Stimulated activated CD4-positive, alpha-beta T cell treated with anti-CD3 and anti-CD28 coated beads, Interleukin-2, amount 100 ng/mL, for 48 hours (primary cell): ENCODE measurements around the gene EFCAB14.
"Not testable (repeated sequence)": the region's sequence is repeated elsewhere in the genome, so short reads cannot be mapped to it uniquely, and the experiment has no call there.

Source experiments
- DNase-seq, 2 donors: peaks; one replicate each; pipeline ENCODE4 v3.0.0-alpha.2; 2020

EFCAB14 gene, protein sequence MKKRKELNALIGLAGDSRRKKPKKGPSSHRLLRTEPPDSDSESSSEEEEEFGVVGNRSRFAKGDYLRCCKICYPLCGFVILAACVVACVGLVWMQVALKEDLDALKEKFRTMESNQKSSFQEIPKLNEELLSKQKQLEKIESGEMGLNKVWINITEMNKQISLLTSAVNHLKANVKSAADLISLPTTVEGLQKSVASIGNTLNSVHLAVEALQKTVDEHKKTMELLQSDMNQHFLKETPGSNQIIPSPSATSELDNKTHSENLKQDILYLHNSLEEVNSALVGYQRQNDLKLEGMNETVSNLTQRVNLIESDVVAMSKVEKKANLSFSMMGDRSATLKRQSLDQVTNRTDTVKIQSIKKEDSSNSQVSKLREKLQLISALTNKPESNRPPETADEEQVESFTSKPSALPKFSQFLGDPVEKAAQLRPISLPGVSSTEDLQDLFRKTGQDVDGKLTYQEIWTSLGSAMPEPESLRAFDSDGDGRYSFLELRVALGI

DNA sequence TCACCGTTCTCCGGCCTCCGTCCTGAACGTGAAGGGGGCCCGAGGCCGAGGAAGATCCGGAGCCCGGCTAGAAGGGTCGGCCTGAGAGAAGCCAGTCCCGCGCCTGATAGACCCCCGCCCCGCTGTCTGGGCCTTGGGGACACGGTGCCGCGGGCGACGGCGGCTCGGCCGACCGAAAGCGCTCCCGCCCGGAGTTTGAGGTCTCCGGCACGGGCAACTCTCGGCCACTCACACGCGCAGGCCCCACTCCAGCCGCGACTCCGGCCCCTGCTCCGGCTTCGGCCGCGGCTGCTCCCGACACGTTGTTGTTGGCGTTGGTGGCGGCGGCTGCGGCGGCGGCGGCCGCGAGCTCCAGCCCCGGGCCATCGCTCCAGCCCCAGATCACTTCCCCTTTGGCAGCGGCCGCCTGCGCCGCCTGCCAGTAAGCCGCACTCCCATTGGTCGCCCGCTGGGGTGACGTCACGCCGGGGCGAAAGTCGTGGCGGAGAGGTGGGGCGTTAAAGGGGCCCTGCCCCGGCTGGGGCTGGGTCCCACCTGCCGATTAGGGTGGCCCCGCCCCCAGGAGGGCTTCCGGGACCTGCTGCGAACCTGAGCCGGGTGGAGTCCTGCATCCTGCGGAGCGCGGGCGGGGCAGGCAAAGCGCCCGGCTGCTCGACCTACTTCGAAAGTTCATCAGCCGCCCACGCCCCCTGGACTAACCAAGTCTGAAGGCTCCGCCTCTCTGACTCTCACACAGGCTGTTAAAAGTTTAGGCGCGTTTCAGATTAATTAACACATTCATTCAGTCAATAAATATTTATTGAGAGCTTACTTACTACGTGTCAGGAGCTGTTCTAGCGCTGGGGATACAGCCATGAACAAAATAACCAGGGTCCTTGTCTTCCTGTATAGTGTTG lies at the start of gene EFCAB14:
Gene EFCAB14 (minus strand): TSS at position 388 of the 896 bp plus-strand sequence. CDS start 1,027 bp downstream, outside the sequence.
- DNase-seq: peak; percentile 99

DNA sequence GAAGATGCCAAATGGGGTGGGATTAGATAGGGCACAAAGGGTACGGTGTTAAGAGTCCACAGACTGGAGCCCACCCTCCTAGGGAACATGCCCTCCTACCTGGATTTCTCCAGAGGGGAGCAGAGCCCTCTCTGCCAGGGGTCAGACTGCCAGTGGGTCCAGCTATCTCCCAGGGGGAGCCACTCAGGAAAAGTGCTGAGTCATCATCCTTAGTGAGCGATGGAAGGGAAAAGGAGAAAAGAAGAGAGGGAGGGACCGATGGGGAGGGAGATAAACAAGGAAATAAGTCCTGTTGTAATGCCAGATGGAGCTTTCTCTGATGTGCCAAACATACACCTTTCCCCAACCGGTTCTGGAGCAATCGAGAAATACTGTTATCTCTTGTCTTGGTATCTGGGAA lies 49.5 kb upstream of the EFCAB14 start:
- DNase-seq: no peak

DNA sequence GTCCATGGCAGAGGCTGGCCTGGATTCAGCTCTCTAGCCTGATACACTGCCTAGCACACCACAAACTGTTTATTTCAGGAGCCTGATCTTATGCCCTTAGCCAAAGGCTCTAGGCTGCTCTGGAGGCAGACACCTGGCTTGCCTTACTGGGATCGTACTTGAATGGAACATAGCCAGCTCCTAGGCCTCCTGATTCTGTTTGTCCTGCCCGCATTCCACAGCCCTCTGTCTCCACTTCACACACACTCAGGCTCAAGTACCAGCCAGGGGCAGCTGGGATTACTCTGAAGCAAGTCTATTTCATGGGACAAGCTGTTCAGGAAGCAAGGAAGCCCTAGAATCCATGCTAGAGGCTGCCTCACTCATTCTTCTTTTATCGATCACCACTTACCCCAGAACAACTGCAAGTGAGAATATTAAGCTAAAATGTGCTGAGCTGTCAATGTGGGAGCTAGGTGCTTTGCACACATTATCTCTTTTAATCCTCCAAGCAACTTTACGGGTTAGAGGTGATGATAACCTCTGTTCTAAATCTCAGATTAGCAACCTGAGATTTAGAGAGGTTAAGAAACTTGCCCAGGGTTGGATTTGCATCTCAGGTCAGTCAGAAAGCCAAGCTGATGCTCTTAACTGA lies 48.9 kb upstream of the EFCAB14 start:
- DNase-seq: no peak

DNA sequence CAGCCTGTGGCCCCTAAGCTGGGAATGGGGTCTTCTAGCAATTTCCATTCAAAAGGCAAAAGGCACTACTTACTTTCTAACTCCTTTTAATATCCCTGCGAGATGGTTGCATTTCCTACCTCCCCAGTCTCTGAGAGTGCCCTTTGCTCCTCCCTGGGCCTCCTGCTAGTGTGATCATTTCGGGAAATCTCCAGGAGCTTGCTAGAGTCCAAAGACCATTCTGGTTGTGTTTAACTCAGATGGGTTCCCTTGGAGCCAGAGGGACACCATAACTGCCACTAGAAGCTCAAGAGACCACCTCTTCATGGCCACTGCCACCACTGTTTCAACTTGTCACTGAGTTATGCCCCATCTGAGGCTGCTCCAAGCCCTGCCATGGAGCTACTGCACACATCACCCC lies 45.5 kb upstream of the EFCAB14 start:
- no peak for DNase-seq

DNA sequence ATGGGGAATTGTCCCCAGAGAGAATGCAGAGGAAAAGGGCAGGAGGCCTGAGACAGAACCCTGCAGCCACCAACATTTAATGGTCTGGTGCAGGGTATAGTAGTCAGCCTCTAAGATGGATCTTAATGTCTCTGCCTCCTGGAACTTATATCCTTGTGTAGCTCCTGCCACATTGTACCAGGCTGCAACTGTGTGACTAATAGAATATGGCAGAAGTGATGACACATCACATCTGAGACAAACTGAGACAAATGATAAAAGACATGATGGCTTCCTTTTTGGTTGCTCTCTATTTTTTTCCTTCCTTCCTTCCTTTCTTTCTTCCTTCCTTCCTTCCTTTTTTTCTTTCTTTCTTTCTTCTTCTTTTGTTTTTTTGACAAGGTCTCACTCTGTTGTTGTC lies 42.8 kb upstream of the EFCAB14 start:
- no peak for DNase-seq

DNA sequence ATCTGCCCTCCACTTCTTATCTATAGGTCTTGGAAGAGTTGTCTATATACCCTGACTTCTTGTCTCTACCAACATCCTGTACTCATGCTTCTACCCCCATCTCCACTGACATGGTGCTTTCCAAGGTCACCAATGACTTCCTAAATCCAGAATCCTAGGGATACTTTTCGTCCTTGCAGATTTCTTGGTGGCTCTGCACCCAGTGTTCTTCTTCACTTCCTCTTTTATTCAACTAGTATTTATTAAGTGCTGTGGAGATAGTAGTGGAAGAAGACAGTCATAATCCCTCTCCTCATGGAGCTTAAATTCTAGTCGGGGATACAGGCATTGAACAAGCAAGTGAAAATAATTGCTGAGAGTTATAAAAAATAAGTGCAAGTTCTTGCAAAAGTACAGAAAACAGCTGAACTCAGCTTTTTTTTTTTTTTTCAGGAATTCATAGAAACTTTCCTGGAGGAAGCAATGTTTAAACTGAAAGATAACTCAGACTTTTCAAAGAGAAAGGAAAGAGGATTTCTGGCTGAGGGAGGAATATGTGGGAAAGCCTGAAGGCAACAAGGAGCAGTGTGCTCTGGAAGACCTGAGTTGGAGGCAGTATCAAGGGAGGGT lies 41.7 kb upstream of the EFCAB14 start:
- DNase-seq: no peak

DNA sequence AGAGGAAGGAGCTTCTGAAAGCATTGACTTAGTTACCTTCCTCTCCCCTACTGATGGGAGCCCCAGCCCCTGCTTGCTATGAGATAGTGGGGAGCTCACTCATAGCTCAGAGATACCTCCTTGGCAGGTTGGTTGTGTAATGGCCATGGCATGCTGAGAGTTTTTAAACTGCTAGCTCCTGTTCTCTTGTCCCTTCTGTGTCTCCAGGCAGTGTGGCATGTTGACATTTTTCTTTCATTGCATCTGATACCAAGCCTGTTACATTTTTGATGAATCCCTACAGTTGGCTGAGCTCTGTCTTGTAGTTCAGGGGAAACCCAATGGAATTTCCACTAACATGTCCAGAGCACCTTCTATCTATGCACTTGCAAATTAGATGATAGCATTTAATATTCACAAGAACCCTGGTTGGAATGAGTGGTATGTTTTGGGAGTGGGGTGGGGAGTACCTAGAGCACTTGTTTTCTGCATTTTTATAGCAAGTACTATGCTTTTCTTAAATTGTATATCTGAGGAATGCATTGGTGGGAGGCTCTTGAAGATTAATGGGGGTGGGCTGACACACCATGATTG lies 39.1 kb upstream of the EFCAB14 start:
- no peak for DNase-seq

DNA sequence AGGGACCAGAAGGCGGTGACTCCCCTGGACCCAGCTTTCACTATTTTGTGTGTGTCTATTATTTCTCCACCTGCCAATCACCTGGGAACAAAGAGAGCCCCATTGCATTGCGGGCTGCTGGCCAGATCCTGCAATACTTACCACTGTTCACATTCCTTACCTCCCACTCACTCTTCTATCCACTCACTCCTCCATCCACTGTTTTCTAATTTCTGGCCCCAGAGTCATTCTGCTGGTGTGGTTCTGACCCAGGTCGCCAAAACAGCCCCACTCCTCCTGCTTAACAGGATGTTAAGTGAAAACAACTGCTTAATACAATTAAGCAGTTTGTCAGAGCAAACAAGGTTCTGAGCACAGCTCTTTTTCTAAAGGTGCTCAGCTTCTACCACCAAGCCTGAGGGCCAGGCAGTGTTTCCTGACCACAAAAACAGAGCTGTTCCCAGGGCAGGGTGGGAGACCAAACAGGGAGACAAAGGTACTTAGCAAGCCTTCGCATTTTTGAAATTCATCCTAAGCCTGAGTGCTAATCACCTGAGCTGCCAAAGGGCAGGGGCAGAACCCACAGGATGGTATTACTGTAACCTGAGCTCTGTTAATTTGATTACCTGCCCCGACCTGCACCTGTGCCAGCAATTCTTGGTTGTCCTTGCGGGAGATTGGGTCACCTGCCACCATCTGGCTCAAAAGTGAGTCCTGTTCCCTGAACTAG lies 38.5 kb upstream of the EFCAB14 start:
- no peak for DNase-seq

DNA sequence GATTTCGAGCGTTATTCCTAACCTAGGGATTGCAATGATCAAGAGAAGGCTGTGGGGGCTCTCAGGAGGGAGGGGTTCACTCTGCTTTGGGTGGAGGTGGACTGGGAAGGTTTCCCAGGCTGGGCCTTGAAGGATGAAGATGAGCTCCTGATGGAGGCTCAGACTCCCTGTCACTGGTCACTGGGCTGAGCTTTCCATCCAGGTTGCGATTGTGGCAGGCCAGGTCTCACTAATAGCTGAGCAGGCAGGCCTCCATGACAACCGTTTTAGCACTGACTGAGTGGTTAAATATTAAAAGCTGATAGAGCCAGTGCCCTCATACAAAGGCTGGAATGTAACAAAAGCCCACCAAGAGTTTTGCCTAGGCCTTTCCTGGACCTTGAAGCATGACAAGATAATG lies 36.2 kb upstream of the EFCAB14 start:
- DNase-seq: no peak

DNA sequence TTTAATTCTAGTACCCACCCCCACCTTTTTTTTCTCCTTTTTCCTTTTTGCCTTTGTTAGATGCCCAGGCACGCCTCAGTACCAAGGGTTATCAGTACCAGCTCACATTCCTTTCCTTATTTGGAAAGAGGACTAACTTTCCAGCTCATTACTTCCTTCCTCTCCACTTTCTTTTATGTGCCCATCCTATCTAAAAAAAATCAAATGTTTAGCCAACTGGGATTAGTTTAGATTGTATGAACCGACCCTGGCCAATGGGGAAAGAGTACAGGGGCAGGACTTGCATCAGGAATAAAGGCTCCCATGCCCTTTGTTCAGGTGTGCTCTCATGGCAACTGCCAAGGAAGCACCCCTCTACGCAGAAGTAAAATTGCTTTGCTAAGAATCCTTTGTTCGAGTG lies 35.8 kb upstream of the EFCAB14 start:
- not testable (repeated sequence) for DNase-seq

DNA sequence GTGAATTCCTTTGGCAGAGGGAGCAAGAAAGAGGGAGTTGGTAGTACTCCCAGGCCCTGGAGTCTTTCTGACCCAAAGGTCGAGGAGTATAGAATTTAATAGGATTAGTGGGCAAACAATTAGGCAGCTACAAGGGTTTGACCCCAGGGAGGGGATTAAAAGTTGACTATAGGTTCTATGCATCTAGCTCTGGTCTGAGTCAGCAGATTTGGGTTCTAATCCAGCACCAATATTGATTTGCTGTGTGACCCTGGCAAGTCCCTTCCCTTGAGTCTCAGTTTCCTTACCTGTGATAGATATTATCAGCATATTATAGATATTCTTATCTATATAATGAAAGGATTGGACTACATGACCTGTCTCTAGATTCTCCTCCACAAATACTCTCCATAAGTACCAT lies 35.1 kb upstream of the EFCAB14 start:
- no peak for DNase-seq

DNA sequence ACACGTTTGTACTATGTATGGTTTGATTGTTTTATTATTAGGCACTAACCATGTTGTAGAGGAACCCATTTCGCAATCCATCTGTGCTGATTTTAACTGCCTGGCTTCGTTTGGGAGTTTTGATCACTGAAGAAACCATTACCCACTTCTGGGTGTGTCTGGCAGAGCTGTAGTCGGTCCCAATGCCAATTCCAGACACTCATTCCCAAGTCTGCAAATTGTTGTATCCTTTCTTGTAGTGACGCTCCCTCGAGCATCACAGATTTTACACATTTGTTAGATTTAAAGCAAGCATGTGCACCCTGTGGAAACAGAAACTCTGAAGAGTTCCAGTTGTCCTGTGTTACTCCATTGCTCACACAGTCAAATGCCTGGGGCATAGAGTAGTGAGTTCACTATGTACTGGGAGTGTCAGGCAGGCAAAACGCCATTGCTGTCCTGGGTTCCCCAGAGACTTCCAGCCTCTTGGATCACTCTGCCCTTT lies 31.0 kb upstream of the EFCAB14 start:
- no peak for DNase-seq

DNA sequence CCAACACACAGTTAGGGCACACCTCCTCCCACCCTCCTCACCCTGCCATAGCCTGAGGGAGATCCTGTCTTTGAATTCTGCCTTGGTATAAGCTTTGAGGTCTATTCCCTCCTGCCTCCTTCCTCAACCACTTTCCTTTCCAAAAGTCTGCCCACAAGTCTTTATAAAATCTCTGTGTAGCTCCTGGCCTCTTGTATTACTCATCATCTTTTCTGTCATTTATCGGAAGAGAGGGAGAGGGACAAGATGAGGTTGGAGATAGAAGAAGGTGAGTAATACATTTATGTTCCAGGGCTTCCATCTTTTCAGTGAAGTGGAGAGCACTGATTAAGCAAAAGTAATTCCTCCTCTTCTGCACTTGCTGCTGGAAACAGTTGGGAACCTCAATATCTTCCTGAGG lies 30.5 kb upstream of the EFCAB14 start:
- DNase-seq: no peak

DNA sequence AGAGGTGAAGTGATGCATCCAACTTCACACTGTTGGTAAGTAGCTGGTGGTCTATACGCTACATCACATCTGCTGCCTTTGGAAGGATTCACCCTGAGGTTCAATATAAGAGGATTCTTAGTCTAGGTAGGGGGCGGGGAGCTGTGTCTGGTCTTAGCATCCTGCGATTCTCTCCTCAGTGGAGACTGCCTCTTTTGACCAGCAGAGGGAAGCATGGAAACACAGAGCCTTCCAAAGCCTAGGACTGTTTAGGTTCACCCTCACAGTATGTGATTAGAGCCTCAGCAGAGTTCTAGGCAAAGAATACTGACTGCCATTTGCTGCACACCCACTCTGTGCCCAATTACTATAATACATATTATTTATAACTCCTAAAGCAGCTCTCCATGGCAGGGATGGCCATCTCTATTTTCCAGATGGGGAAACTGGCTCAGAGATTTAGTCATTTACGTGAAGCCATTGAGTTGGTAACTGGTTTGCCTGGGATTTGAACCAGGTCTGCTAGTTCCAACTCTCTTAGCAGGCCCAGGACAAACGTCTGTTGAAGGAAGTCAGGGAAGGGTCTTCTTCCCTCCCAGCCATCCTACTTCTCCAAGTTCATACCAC lies 28.9 kb upstream of the EFCAB14 start:
- no peak for DNase-seq

DNA sequence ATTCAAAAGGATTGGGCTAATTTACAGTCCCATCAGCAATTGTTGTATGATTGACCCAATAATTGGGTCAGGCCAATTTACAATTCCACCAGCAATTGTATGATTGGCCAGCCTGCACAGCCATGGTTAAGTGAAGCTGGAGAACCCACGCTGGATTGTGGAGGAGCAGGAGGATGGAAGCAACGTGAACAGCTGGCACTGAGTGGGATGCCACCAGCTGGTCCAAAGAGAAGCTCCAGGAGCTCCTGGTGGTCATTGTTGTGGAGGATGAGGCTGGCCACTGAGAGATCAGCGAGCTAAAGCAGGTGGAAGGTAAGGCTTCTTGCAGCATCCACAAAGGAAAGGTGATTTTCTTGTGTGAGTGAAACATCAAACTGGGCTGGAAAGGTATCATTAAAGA lies 23.2 kb upstream of the EFCAB14 start:
- DNase-seq: no peak

DNA sequence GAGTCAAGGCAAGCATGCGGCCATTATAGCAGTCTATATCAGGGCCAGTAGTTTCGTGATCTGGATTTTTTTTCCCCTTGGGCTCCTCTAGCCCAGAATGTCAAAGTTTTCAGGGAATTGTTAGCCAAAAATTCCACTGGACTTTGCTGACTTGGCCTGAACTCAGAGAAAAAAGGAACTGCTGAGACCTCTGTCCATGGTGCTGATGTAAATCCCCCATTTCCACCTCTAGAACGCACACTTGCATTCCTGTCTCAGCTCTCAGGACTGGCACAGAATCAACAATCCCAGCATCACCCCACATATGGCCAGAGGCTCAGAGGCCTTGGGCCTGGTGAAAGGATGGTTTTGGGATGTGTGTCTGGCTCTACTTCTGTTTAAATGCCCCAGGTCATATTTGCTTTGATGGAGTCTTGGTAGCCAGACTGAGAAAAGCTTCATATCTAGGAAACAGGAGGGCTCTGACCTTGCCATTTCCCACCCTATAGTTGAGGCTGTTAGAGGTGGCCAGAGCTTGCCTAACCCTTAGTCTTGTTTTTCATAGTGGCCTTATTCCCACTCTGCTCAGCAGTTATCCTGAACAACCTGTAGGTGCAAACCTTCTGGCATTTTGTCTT lies 16.9 kb upstream of the EFCAB14 start:
- DNase-seq: peak in 1 of 2 donors; percentile 19

DNA sequence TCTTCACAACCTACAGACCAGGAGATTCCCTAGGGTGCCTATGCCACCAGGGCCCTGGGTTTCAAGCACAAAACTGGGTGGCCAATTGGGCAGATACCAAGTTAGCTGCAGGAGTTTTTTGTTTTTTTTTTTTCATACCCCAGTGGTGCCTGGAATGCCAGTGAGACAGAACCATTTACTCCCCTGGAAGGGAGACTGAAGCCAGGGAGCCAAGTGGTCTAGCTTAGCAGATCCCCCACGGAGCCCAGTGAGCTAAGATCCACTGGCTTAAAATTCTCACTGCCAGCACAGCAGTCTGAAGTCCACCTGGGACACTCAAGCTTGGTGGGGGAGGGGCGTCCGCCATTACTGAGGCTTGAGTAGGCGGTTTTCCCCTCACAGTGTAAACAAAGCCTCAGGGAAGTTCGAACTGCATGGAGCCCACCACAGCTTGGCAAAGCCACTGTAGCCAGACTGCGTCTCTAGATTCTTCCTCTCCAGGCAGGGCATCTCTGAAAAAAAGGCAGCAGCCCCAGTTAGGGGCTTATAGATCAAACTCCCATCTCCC lies 9.5 kb upstream of the EFCAB14 start:
- DNase-seq: not testable (repeated sequence)

DNA sequence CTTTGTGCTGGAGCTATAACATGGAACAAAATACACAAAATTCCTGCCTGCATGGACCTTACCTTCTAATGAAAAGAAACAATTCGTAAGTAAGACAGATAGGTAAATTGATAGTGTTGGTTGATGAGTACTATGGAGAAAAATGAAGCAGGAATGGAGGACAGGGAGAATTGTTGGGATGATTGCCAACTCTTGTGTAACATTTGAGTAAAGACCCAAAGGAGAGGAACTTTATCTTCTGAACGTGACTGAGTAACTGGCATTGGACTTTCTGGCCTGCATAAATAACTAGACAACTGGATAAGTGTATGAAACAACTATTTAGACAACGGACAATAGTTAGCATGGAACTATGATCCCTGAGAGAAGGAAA lies 6.8 kb upstream of the EFCAB14 start:
- DNase-seq: no peak

DNA sequence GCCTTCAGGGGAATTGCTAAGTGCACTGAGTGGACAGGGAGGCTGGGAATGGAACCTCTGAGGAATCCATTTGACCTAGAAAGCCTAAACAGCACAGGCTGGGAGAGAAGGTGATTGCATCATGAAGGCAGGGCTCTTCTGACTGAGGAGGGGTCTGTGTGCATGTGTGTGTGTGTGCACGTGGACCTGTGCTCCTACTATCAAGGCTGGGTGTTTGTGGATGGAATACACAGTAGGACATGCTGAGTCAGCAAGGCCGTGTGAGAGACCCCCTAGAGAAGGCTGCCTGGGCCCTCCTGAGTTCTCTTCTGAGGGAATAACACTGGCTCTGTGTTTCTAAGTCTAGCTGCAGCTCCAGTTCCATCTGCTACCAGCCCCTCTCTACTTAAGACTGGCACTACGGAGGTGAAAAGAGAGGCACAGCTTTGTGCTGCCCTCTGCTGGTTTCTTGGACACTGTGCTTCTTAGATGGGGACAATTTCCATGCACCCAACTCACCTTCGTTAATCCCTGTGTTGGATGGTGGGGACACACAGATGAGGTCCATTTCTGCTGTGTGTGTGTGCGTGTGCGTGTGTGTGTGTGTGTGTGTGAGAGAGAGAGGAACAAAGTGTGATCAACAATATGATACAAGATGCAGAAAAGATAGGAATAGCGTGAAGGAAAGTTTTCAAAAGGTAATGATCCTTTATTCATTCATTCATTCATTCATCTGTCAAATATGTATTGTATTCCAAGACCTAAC lies 6.2 kb upstream of the EFCAB14 start:
- DNase-seq: peak; percentile 55 to 62

DNA sequence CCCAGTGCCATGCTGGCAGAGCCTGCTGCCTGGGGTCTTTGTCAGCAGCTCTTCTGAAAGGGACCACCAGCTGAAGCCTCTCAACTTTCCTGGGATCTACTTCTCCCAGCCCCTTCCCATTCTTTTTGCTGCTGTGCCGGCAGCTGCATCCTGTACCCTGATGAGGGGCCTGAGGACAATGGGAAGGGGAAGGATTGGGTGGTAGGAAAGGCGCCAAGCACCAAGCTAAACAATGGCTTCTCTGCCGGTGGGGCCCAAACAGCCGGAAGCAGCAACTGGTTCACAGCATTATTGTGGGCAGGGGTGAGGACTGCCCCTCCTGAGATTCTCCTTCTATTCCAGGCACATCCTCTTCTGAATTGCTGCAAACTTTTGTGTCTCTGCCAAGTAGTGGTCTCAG lies 5.0 kb upstream of the EFCAB14 start:
- DNase-seq: no peak
